HEK293 (cell line): Measurements from ENCODE around the gene ADPRHL1.

Experiments used
- AEBP2 ChIP-seq: fragments of 450-650 bp; formaldehyde crosslinking; IDR thresholded peaks from 2 replicates; pipeline ENCODE4 v1.5.1; 2016; ENCODE audit warnings: missing biosample characterization, missing genetic modification characterization, borderline replicate concordance
- BCL11B ChIP-seq: fragments of 450-650 bp; formaldehyde crosslinking; IDR thresholded peaks from 2 replicates; pipeline ENCODE4 v1.5.1; 2016; ENCODE audit warnings: low read depth, missing biosample characterization, missing genetic modification characterization
- ELK4 ChIP-seq: IDR thresholded peaks from 2 replicates; pipeline ENCODE4 v1.6.1; 2011; ENCODE audit warnings: mild to moderate bottlenecking, low read depth, low read length, borderline replicate concordance
- KLF1 ChIP-seq: fragments of 450-650 bp; formaldehyde crosslinking; IDR thresholded peaks from 2 replicates; pipeline ENCODE4 v1.5.1; 2016; ENCODE audit warnings: missing biosample characterization, missing genetic modification characterization
- KLF16 ChIP-seq: fragments of 450-650 bp; formaldehyde crosslinking; IDR thresholded peaks from 2 replicates; pipeline ENCODE4 v1.5.1; 2017; ENCODE audit warnings: missing biosample characterization, missing genetic modification characterization
- KLF7 ChIP-seq: fragments of 450-650 bp; formaldehyde crosslinking; IDR thresholded peaks from 2 replicates; pipeline ENCODE4 v1.5.1; 2016; ENCODE audit warnings: missing biosample characterization, missing genetic modification characterization, borderline replicate concordance
- MZF1 ChIP-seq: fragments of 450-650 bp; formaldehyde crosslinking; IDR thresholded peaks from 2 replicates; pipeline ENCODE4 v1.5.1; 2017; ENCODE audit warnings: missing biosample characterization, missing genetic modification characterization, borderline replicate concordance
- PATZ1 ChIP-seq: fragments of 450-650 bp; formaldehyde crosslinking; IDR thresholded peaks from 2 replicates; pipeline ENCODE4 v1.5.1; 2016; ENCODE audit warnings: missing biosample characterization, missing genetic modification characterization
- PRDM1 ChIP-seq: fragments of 450-650 bp; formaldehyde crosslinking; IDR thresholded peaks from 2 replicates; pipeline ENCODE4; 2016; ENCODE audit warnings: missing biosample characterization, missing genetic modification characterization
- PRDM6 ChIP-seq: fragments of 450-650 bp; formaldehyde crosslinking; IDR thresholded peaks from 2 replicates; pipeline ENCODE4 v1.5.1; 2017; ENCODE audit warnings: missing biosample characterization, missing genetic modification characterization
- SCRT1 ChIP-seq: fragments of 450-650 bp; formaldehyde crosslinking; IDR thresholded peaks from 2 replicates; pipeline ENCODE4 v1.5.1; 2016; ENCODE audit warnings: missing biosample characterization, missing genetic modification characterization, borderline replicate concordance
- SCRT2 ChIP-seq: fragments of 450-650 bp; formaldehyde crosslinking; IDR thresholded peaks from 2 replicates; pipeline ENCODE4 v1.5.1; 2016; ENCODE audit warnings: missing biosample characterization, missing genetic modification characterization
- ZBTB44 ChIP-seq: fragments of 450-650 bp; IDR thresholded peaks from 2 replicates; pipeline ENCODE4 v1.5.1; 2018; ENCODE audit warnings: missing biosample characterization, mild to moderate bottlenecking, missing genetic modification characterization
- ZEB2 ChIP-seq: fragments of 450-650 bp; formaldehyde crosslinking; IDR thresholded peaks from 2 replicates; pipeline ENCODE4 v1.5.1; 2016; ENCODE audit warnings: missing biosample characterization, missing genetic modification characterization
- ZNF10 ChIP-seq: fragments of 450-650 bp; formaldehyde crosslinking; IDR thresholded peaks from 2 replicates; pipeline ENCODE4 v1.5.1; 2017; ENCODE audit warnings: missing biosample characterization, missing genetic modification characterization
- ZNF114 ChIP-seq: fragments of 450-650 bp; formaldehyde crosslinking; IDR thresholded peaks from 2 replicates; pipeline ENCODE4 v1.5.0; 2017; ENCODE audit warnings: missing biosample characterization, missing genetic modification characterization
- ZNF157 ChIP-seq: fragments of 450-650 bp; formaldehyde crosslinking; IDR thresholded peaks from 2 replicates; pipeline ENCODE4 v1.5.1; 2016; ENCODE audit warnings: missing biosample characterization, missing genetic modification characterization
- ZNF2 ChIP-seq: fragments of 450-650 bp; formaldehyde crosslinking; IDR thresholded peaks from 2 replicates; pipeline ENCODE4 v1.5.1; 2016; ENCODE audit warnings: missing biosample characterization, missing genetic modification characterization
- ZNF211 ChIP-seq: fragments of 450-650 bp; formaldehyde crosslinking; IDR thresholded peaks from 2 replicates; pipeline ENCODE4 v1.5.1; 2016; ENCODE audit warnings: low read depth, missing biosample characterization, missing genetic modification characterization
- ZNF292 ChIP-seq: fragments of 450-650 bp; formaldehyde crosslinking; IDR thresholded peaks from 2 replicates; pipeline ENCODE4 v1.5.1; 2016; ENCODE audit warnings: low read depth, missing biosample characterization, missing genetic modification characterization, borderline replicate concordance
- ZNF366 ChIP-seq: fragments of 450-650 bp; formaldehyde crosslinking; conservative IDR thresholded peaks from 2 replicates; pipeline ENCODE4 v1.5.1; 2016; ENCODE audit warnings: missing biosample characterization, missing genetic modification characterization
- ZNF544 ChIP-seq: fragments of 450-650 bp; formaldehyde crosslinking; IDR thresholded peaks from 2 replicates; pipeline ENCODE4 v1.5.0; 2017; ENCODE audit warnings: missing biosample characterization, missing genetic modification characterization
- ZNF555 ChIP-seq: fragments of 450-650 bp; formaldehyde crosslinking; conservative IDR thresholded peaks from 2 replicates; pipeline ENCODE4 v1.5.1; 2017; ENCODE audit warnings: missing biosample characterization, mild to moderate bottlenecking, missing genetic modification characterization, inconsistent platforms
- ZNF560 ChIP-seq: fragments of 450-650 bp; formaldehyde crosslinking; IDR thresholded peaks from 2 replicates; pipeline ENCODE4 v1.5.1; 2017; ENCODE audit warnings: missing biosample characterization, missing genetic modification characterization, borderline replicate concordance
- ZNF639 ChIP-seq: fragments of 450-650 bp; formaldehyde crosslinking; IDR thresholded peaks from 2 replicates; pipeline ENCODE4 v1.5.1; 2016; ENCODE audit warnings: missing biosample characterization, missing genetic modification characterization
- ZNF707 ChIP-seq: fragments of 450-650 bp; formaldehyde crosslinking; IDR thresholded peaks from 2 replicates; pipeline ENCODE4 v1.5.1; 2016; ENCODE audit warnings: missing biosample characterization, missing genetic modification characterization
- ZNF768 ChIP-seq: fragments of 450-650 bp; formaldehyde crosslinking; IDR thresholded peaks from 2 replicates; pipeline ENCODE4 v1.5.1; 2018; ENCODE audit warnings: missing biosample characterization, mild to moderate bottlenecking, missing genetic modification characterization
- ZNF785 ChIP-seq: fragments of 450-650 bp; formaldehyde crosslinking; IDR thresholded peaks from 2 replicates; pipeline ENCODE4 v1.5.1; 2016; ENCODE audit warnings: missing biosample characterization, missing genetic modification characterization
- ZNF792 ChIP-seq: fragments of 450-650 bp; formaldehyde crosslinking; IDR thresholded peaks from 2 replicates; pipeline ENCODE4 v1.5.1; 2016; ENCODE audit warnings: missing biosample characterization, missing genetic modification characterization
- ZNF843 ChIP-seq: fragments of 450-650 bp; formaldehyde crosslinking; IDR thresholded peaks from 2 replicates; pipeline ENCODE4 v1.5.1; 2016; ENCODE audit warnings: missing biosample characterization, missing genetic modification characterization

ADPRHL1 gene

GRCh38 chr13:113410472-113411201 is 42.7 kb downstream of the ADPRHL1 start (continued):
- TF ChIP-seq ELK4: no peak
- no peak for TF ChIP-seq ZNF768
- no peak for TF ChIP-seq ZNF114 (tag by site-specific recombination)
- TF ChIP-seq SCRT1 (tag by site-specific recombination): no peak
- TF ChIP-seq KLF1: peak; percentile 86
- no peak for TF ChIP-seq ZNF785 (tag by site-specific recombination)
- TF ChIP-seq KLF16: no peak
- no peak for TF ChIP-seq ZNF211 (tag by site-specific recombination)
- no peak for TF ChIP-seq ZNF792
- TF ChIP-seq PRDM6 (tag by site-specific recombination): no peak
- TF ChIP-seq MZF1 (tag by site-specific recombination): no peak
- no peak; the same call in 1 of the 2 replicates for TF ChIP-seq ZNF843 (tag by site-specific recombination)
- no peak for TF ChIP-seq PRDM1 (tag by site-specific recombination)
- TF ChIP-seq ZNF10 (tag by site-specific recombination): no peak
- no peak for TF ChIP-seq ZNF292 (tag by site-specific recombination)
- TF ChIP-seq BCL11B (tag by site-specific recombination): no peak
- peak; percentile 73; the same call in 1 of the 2 replicates for TF ChIP-seq ZEB2 (tag by site-specific recombination)
- no peak for TF ChIP-seq KLF7 (tag by site-specific recombination)
- TF ChIP-seq ZNF707 (tag by site-specific recombination): no peak
- TF ChIP-seq ZNF2 (tag by site-specific recombination): no peak
- no peak for TF ChIP-seq SCRT2 (tag by site-specific recombination)
- TF ChIP-seq PATZ1 (tag by site-specific recombination): peak; percentile 91
- TF ChIP-seq ZBTB44: no peak
- no peak for TF ChIP-seq ZNF157
- TF ChIP-seq ZNF555: no peak
- no peak for TF ChIP-seq AEBP2 (tag by site-specific recombination)
- peak; percentile 39; the same call in 1 of the 2 replicates for TF ChIP-seq ZNF639 (tag by site-specific recombination)
- TF ChIP-seq ZNF544: no peak
- TF ChIP-seq ZNF366 (tag by site-specific recombination): peak; percentile 79
- no peak for TF ChIP-seq ZNF560 (tag by site-specific recombination)
